ENCODE results near the gene CNST.
"Not testable (repeated sequence)": the region's sequence is repeated elsewhere in the genome, so short reads cannot be mapped to it uniquely, and the experiment has no call there.

The CNST gene

DNA sequence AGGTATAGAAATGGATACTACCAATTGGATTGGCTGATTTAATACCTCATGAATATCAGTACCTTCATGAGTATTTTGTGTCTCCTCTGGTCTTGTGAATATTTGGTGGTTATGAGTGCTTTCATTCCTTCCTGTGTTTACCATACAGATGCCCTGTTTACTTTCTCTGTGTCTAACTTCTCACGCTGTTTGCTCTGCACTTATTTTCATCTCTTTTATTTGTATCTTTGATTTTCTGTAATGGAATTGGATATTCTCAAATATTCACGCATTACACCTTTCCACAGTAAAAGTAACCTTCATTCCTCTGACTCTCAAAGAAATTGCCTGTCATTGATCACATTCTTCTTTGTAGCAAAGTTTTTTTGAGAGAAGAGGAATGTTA, 16.8 kb downstream of the CNST start:
- no peak for DNase-seq (ENCODE audit: low spot score)

DNA sequence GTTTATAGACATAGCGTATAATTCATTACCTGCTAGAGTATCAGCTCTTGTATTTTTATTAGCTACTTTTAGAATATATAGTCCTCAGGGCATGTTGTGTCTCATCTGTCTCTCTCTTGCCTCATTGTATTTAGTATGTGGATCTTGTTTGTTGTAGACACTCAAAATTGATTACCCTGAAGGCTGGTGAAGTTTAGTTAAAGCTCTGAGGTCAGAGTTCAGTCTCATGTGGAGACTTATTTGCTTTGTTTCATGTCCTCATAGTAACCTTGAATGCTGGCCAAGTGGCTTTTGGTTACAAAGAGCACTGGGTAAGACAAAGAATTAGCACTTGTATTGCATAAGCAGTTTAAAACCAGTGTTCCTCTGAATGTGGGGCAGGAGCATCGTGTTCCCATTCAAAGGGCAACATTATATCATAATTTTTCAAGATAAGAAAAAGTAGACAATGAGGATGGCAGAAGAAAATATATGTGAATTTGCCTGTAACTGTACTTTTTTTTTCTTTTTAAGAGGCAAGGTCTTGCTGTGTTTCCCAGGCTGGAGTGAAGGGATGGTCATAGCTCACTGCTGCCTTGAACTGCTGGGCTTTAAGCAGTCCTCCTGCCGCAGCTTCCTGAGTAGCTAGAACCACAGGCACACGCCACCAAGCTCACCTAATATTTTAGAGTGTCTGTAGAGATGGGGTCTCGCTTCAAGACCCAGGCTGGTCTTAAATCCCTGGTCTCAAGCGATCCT, 17.4 kb downstream of the CNST start:
- no peak for DNase-seq (ENCODE audit: low spot score)

DNA sequence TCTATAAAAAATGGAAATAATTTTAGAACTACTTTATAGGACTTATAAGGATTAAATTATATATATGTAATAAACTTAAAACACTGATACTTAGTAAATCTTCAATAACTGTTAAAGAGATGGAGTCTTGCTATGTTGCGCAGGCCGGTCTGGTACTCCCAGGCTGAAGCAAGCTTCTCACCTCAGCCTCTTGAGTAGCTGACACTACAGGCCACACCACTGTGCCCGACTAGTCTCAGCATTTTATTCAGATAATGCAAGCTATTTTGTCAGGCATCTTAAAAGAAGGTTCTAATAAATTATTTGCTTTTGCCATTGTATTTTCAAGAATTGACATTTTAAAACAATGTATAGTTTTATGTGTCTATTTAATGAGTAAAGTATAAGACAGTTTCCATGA, 20.8 kb downstream of the CNST start:
- DNase-seq (ENCODE audit: low spot score), result no peak

DNA sequence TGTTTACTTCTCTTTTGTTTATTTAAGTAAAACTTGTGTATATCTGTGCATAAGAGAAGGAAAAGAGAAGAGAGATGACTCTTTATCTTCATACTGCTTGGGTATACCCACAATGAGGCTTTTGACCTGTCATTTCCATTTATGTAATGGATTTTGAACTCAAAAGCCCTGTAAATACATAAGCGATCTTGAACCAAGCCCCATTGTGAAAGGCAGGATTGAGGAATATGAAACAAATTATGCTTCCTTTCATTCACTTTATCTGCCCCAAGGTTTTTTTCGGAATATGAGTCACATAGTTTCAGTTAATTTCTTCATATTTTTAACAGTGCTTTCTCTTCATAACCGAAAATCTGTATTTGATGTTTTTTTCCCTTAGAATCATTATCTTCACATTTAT, 21.4 kb downstream of the CNST start:
- DNase-seq (ENCODE audit: low spot score), result no peak

DNA sequence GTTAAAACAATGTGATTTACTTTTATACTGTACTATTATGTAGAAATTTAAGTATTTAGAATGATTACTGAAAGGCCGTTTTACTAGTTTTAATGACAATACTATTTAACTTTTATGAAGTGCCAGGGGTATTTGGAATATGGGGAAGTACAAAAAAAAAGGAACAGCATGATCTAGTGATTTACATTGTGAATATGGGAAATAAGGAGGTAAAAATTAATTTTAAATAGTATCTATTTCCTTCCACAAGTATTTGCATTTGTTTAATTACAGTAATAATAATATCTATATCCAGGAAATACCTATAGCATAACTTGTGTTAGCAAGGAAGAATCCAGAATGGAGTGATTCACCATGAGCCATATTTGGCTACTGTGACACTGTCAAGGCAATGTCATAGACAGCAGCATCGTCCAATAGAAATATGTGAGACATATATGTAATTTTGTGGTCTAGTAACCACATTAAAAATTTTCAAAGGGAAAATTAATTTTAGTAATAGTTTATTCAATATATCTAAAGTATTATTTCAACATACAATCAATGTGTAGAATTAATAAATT, 22.0 kb downstream of the CNST start:
- no peak for DNase-seq (ENCODE audit: low spot score)

DNA sequence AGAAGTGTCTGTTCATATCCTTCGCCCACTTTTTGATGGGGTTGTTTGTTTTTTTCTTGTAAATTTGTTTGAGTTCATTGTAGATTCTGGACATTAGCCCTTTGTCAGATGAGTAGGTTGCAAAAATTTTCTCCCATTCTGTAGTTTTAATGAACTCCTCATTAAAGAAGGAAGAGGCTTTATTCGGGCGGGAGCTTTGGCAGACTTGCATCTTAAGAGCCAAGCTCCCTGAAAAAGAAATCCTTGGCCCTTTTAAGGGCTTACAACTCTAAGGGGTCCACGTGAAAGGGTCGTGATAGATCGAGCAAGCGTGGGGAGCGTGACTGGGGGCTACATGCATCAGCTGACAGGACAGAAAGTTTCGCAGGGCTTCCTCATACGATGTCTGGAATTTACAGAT, 23.7 kb downstream of the CNST start:
- not testable (repeated sequence) for DNase-seq (ENCODE audit: low spot score)

DNA sequence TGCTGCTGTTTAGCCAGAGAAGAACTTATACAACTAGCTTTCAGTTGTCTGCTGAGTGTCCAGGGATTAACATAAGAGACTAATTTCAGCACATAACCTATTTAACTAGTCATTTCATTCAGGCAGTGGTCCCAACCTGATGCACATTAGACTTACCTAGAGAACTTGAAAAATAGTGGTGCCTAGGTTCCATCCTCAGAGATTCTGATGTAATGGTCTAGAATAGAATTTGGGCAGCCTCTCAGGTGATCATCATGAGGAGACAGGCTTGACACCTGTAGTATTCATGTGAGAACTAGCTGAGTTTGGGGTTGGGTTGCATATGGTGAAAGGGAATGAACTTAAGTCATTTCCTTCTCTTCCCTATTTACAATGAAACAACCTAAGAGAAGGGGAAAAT, 24.8 kb downstream of the CNST start:
- no peak for DNase-seq (ENCODE audit: low spot score)

DNA sequence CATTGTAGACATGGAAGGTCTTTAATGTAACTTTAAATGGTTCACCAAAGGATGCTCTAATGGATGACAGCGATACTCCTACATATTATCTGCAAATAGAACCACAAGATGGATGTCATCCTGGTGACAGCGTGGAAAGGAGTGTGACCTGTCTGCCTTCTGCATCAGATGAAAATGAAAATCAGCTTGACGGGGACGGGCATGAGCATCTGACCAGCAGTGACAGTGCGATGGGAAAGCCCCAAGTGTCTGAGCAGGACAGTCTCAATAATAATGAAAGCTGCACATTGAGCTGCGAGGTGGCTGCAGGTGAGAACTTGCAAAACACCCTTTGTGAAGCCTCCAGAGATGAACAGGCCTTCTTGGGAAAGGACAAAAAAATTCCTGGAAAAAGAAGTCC, 25.2 kb downstream of the CNST start:
- no peak for DNase-seq (ENCODE audit: low spot score)

DNA sequence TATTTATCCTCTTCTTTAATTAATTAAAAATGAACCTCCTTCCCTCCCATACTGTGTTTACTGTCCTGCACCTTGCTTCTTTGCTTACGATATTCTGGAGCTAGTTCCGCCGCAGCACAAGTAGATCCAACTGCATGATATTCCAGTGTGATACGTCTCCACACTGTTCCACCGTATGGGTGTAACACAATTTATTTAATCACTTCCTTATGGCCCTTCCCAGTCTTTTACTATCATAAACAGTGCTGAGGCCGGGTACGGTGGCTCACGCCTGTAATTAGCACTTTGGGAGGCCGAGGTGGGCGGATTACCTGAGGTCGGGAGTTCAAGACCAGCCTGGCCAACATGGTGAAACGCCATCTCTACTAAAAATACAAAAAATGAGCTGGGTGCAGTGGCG, 25.7 kb downstream of the CNST start:
- DNase-seq (ENCODE audit: low spot score), result no peak

DNA sequence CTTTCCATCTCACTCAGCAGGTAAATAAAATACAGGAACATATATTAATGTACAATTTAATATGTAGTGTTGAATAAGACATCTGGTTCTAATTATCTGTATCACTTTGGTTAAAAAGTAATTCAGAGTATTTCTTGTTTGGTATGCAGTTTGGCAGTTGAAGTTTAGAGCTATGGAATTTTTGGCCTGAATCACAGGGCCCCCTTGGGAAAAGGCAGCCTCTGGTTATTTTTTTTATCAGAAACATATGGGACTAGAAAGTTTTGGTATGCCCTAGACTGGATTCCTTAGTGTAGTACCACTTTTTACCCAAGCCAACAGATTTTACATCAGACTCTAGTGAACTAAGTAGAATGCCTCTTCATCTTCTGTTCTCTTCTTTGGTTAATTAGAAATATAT, 26.4 kb downstream of the CNST start:
- no peak for DNase-seq (ENCODE audit: low spot score)

DNA sequence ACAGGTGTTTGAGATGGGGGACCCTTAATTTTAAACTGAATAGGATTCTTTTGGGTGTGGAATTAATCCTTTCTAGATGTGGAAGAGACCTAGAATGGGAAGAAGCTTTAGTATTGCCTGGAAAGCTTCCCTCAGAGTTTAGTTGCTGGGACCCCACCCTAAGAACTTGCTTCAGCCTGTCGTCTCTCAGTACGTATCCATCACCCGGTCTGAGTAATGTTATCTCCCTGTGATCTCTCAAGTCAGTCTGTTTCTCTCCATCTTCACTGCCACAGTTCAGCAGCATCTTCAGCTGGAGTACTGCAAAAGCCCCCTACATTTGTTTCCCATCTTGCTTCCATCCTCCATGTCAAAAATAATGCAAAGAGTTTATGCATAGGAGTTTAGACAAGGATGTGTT, 28.9 kb downstream of the CNST start:
- DNase-seq (ENCODE audit: low spot score), result no peak

DNA sequence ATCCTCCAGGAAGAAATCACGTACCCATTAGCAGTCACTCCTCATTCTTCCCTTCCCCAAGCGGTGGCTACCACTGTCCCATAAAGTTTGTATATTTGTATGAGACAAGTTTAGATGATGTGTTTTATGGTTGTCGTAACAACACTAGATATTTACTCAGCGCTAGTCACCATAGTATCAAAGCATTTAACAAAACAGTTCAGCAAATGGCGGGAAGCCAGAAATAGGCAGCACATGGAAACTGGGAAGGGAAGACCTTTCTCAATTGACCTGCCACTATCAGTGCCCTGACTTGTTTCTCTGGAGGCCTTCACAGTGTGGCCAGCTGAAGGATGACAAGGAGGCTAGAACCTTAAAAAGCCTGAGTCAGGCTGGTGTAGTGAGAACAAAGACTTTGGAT, 31.1 kb downstream of the CNST start:
- DNase-seq (ENCODE audit: low spot score), result no peak

DNA sequence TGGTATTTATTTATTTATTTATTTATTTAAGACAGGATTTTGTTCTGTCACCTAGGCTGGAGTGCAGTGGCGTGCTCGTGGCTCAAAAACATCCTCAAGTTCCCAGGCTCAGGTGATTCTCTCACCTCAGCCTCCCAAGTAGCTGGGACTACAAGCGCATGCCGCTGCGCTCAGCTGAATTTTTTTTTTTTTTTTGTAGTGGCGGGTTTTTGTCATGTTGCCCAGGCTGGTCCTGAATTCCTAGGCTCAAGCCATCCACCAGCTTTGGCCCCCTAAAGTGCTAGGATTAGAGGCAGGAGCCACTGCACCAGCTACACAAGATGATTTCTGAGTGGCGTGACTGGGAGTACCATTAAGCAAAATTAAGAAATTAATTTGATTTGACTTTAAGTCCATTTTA, 31.7 kb downstream of the CNST start:
- no peak for DNase-seq (ENCODE audit: low spot score)

DNA sequence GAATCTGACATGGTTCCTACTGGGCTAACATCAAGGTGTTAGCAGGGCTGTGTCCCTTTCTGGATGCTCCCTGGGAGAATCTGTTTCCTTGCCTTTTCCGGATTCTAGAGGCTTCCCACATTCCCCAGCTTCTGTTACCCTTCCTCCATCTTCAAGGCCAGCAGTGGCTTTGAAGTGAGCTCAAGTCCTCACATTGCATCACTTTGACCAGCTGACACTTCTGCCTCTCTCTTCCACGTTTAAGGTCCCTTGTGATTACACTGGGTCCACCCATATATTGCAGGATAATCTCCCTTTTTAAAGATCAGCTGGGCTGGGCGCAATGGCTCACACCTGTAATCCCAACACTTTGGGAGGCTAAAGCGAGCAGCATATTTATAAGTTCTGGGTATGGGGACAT, 33.1 kb downstream of the CNST start:
- no peak for DNase-seq (ENCODE audit: low spot score)

DNA sequence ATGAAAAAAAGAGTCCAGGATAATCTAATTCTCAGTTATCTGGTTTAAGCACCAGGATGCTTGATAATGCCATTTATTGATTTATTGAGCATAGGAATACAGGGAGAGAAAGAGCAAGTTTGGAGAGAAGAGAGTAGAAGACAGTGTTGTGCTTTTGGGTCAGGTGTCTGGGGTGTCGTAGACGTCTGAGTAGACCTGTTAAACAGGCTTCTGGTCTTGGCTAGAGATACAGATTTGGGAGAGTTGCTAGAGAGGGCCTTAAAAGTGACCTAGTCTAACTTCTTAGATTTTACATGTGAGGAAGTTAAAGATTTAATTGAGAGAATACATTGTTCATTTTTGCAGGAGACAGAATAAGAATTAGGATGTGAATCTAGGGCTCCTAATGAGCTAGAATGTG, 34.3 kb downstream of the CNST start:
- DNase-seq (ENCODE audit: low spot score), result no peak

DNA sequence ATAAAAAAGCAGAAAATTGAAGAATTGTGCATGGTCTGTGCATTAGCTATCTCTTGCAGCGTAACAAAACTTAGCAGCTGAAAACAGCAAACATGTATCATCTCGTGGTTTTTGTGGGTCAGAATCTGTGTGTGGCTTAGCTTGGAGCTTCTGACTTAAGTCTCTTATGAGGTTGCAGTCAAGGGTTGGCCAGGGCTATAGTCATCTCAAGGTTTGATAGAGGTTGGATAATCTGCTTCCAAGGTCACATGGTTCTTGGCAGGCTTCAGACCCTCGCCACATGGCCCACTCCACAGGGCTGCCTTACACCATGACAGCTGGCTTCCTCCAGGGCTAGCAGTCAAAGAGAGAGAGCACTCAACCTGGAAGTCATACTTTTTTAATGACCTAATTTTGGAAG, 35.9 kb downstream of the CNST start:
- no peak for DNase-seq (ENCODE audit: low spot score)

DNA sequence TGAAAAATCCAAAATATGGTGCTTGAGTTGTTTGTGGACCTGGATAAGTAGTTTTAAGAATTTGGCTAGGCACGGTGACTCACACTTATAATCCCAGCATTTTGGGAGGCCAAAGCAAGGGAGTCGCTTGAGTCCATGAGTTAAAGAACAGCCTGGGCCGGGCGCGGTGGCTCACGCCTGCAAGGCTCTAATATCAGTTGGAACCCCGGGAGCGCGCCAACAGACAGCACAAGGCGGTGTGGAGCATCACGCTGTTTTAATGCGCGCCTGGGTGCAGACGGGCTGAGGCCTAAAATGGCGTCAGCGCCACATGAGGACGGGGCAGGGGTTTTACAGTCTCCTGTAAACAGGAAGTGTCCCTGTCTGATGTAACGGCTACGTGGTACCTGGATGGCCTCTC, 39.0 kb downstream of the CNST start:
- not testable (repeated sequence) for DNase-seq (ENCODE audit: low spot score)

DNA sequence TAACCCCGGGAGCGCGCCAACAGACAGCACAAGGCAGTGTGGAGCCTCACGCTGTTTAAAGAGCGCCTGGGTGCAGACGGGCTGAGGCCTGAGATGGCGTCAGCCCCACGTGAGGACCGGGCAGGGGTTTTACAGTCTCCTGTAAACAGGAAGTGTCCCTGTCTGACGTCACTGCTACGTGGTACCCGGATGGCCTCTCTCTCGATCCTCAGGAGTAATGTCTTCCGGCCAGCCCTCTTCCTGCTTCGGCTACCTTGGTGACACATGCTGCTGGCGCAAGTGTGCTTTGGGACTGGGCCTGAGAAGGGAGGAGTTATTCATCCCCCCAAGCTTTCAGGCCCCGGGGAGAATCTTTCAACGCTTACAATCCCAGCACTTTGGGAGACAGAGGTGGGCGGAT, 41.2 kb downstream of the CNST start:
- no peak for DNase-seq (ENCODE audit: low spot score)

DNA sequence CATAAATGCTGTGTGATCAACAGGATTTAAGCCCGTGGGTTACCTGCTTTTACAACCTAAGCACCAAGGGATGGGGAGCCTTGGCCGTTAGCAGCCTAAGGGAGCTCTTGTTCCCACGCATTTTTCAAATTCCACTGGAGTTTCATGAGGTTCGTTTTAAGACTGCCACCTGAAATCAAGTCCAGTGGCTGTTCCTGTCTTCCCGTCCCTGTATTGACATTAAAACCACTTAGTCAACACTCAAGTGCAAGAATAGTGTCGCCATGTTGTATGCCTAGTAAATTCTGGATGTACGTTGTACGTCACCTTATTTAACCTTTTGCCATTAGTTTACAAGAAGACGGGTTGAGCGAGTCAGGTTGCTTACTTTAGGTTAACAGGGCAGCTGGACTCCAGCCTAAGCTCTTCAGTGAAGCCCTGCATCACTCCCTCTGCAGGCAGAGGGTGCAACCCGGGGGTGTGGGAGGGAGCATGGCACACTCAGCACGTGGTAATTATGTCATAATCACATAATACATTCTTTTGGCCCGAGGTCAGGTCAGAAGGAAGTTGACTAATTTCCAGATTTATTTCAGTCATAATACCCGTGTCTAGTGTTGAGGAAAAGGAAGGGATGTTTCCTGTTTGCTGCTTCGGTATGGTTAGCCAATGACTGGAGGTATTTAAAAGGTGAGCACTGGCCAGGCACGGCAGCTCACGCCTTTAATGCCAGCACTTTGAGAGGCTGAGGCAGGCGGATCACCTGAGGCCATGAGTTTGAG, 42.5 kb downstream of the CNST start:
- no peak for DNase-seq (ENCODE audit: low spot score)

DNA sequence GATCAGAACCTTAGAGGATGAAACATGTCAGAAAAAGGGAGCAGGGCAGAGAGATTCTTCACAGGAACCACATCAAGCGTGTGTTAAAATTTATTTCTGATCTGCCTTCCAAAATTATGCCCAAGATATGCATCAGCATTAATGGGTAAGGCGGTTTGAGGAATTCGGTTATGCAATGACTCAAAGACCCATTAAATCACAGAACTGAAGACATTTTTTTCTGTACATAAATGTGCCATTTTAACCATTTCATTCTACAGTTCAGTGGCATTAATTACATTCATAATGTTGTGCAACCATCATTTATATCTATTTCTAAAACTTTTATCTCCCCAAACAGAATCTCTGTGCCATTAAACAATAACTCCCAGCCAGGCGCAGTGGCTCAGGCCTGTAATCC, 43.4 kb downstream of the CNST start:
- DNase-seq (ENCODE audit: low spot score), result no peak

DNA sequence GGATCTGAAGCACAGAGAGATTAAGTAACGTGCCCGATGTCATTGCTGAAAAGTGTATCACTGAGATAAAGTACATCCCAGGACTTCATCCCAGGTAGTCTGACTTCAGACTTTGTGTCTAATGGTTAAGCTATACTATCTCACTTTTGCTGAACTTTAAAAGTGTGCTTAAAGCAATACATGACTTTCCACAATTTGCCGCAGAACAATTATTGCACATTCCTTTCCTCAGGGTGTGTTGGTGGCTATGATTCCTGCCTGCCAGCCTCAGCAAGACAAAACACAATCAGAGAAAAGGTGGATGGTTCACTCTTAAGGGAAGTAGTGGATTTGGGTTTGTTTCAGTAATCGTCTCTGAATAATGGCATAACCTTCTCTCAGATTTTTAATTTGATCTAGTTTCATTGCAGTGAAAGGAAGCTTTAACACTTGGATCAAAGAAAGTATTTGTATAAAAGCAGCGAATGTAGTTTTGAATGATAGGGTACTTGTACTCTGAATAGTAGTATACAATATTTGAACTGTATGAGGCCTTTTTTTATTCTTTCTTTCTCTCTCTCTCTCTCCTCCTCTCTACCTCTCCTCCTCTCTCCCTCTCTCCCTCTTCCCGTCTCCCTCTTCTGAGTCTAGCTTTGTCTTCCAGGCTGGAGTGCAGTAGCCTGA, 47.0 kb downstream of the CNST start:
- DNase-seq (ENCODE audit: low spot score), result no peak

DNA sequence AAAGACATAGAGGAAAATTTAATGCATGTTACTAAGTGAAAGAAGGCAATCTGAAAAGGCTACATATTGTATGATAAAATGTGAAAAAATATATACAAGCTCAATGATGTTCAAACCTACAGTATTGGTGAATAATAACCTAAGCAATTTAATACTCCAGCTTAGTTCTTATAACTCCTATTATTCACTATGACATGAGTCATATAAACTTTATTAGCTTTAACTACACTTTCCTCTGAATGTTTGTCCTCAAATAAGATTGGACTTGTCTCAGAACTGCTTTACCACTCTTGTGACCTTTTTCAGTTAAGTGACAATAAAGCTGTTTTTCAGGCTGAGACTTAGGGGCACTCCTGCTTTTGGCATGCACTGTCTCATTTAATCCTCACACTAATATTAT, 50.9 kb downstream of the CNST start:
- no peak for DNase-seq (ENCODE audit: low spot score)

DNA sequence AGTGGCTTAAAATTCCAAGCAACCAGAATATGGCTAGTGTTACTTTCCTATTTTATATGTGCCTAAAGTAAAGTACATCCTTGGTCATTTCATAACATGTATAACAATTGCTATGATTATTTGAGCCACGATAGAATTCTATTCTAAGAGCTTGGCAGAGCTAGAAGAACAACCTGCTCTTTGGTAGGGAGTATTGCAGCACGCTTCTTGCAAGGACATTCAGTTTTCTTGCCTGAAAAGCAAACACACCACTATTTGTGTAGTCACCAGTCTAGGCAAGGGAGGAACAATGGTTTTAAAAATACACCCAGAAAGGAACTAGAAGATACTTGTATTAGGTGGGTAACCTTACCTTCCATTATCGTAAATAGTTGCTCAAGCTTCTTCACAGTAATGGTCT, 51.5 kb downstream of the CNST start:
- no peak for DNase-seq (ENCODE audit: low spot score)
